Measurements from ENCODE around the gene CHRNB2.
A peak's percentile ranks its signal among the peaks of the same experiment; 100 is the strongest.

The CHRNB2 gene

GRCh38 chr1:154614901-154615300, 47.3 kb downstream of the CHRNB2 start:
- no peak for DNase-seq

- DNase-seq: no peak
These were observed 47.8 kb downstream of the CHRNB2 start for GRCh38 chr1:154615411-154615810.

- no peak for DNase-seq
These were observed 49.2 kb downstream of the CHRNB2 start for GRCh38 chr1:154616659-154617345.

GRCh38 chr1:154619181-154619948, 51.8 kb downstream of the CHRNB2 start:
- no peak for DNase-seq

GRCh38 chr1:154620751-154621150, 53.2 kb downstream of the CHRNB2 start:
- no peak for DNase-seq

GRCh38 chr1:154621875-154622274, 54.3 kb downstream of the CHRNB2 start:
- no peak for DNase-seq

GRCh38 chr1:154622503-154623039, 55.0 kb downstream of the CHRNB2 start:
- DNase-seq: no peak

GRCh38 chr1:154623358-154623757, 55.8 kb downstream of the CHRNB2 start:
- DNase-seq: no peak

- no peak for DNase-seq
These were observed 57.4 kb downstream of the CHRNB2 start for GRCh38 chr1:154624746-154625643.

GRCh38 chr1:154626456-154627256, 59.1 kb downstream of the CHRNB2 start:
- DNase-seq: no peak

- peak; percentile 90 to 91 for DNase-seq
These were observed 59.9 kb downstream of the CHRNB2 start for GRCh38 chr1:154627257-154628120.

GRCh38 chr1:154628121-154628405, 60.5 kb downstream of the CHRNB2 start:
- no peak for DNase-seq

GRCh38 chr1:154629061-154629674, 61.6 kb downstream of the CHRNB2 start:
- DNase-seq: no peak
